ENCODE results near the gene CCDC82.
"Not testable (repeated sequence)": the region's sequence is repeated elsewhere in the genome, so short reads cannot be mapped to it uniquely, and the experiment has no call there.

Gene CCDC82

DNA sequence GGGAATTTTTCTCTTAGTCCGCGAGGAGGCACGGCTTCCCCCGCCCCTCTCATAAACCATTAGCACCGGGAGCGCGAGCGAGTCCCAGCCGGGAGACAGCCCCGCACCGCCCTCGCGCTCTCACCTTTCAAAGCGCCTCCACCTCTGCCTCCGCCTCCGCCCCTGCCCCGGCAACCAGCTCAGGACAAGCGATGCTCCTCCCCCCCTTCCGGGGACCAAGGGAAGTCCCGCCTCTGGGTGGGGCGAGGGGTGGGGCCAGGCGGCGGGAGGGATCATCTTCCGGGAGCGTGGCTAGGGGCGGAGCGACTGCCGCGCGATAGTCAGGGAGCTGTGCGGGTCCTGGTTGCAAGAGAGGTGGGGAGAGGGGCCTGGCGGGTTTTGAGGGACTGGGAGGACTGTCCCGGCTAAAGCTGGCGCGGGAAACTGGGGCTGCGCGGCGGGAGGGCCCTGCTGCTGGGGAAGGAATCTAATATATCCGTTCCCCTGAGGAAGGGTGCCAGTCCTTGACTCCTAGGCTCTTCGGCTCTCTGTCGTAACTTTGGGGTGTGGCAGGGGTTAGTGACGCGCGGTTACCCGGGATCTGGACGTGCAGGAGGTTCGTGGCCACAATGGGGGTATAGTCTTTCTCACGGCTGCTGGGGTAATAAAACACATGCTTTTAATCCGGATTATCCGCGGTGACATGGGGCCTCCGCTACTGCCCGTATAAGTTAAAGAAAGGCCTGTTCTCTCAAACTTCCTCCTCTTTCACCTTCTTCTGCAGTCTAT lies at the start of gene CCDC82, which contains the start of gene JRKL:
TSS of gene CCDC82 (minus strand) at position 193 of the 768 bp plus-strand sequence. CDS start 5,165 bp downstream, outside the sequence.
TSS of gene JRKL (plus strand) at position 294 of the 768 bp plus-strand sequence. CDS start 637 bp downstream, outside the sequence.
- DNase-seq (ENCODE audit: low spot score), result peak; percentile 96

GRCh38 chr11:96432654-96433053 lies 42.9 kb upstream of the CCDC82 start:
- DNase-seq (ENCODE audit: low spot score), result not testable (repeated sequence)

DNA sequence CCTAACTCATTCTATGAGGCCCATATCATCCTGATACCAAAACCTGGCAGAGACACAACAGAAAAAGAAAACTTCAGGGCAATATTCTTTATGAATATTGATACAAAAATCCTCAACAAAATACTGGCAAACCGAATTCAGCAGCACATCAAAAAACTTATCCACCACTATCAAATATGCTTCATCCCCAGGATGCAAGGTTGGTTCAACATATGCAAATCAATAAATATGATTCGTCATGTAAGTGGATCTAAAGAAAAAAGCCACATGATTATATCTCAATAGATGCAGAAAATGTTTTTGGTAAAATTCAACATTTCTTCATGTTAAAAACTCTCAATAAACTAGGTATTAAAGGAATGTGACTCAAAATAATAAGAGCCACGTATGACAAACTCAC lies 41.0 kb upstream of the CCDC82 start:
- no peak for DNase-seq (ENCODE audit: low spot score)

- DNase-seq (ENCODE audit: low spot score), result no peak
These were observed 35.0 kb upstream of the CCDC82 start for GRCh38 chr11:96424693-96425092.

DNA sequence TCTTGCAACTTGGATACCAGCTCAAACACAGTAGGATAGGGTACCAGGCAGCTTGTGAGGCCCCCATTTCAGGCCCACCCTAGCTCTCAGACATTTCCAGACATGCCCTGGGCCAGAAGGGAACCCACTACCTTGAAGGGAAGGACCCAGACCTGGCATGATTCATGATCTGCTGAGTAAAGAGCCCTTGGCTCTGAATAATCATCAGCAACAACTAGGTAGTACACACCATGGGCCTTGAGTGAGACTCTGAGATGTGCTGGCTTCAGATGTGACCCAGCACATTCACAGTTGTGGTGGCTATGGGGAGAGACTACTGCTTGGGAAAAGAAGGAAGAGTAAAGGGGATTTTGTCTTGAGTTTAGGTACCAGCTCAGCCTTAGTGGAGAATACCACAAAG lies 23.7 kb upstream of the CCDC82 start:
- DNase-seq (ENCODE audit: low spot score), result no peak

GRCh38 chr11:96412761-96413381 lies 23.2 kb upstream of the CCDC82 start:
- no peak for DNase-seq (ENCODE audit: low spot score)

DNA sequence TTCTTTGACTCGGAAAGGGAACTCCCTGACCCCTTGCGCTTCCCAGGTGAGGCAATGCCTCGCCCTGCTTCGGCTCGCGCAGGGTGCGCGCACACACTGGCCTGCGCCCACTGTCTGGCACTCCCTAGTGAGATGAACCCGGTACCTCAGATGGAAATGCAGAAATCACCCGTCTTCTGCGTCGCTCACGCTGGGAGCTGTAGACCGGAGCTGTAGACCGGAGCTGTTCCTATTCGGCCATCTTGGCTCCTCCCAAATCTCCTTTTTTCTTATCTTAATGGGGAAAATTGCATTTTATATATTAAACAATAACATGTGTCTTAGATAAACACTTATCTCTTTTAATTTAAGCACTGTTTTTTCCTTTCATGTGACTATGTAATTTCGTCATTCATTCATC lies 21.7 kb upstream of the CCDC82 start:
- not testable (repeated sequence) for DNase-seq (ENCODE audit: low spot score)

GRCh38 chr11:96400697-96401096 lies 11.0 kb upstream of the CCDC82 start:
- no peak for DNase-seq (ENCODE audit: low spot score)

GRCh38 chr11:96397863-96398262 lies 8.2 kb upstream of the CCDC82 start:
- DNase-seq (ENCODE audit: low spot score), result no peak

- DNase-seq (ENCODE audit: low spot score), result no peak
These were observed 6.9 kb upstream of the CCDC82 start for GRCh38 chr11:96396637-96397036.

- DNase-seq (ENCODE audit: low spot score), result no peak
These were observed 5.1 kb upstream of the CCDC82 start for GRCh38 chr11:96394773-96395172.

DNA sequence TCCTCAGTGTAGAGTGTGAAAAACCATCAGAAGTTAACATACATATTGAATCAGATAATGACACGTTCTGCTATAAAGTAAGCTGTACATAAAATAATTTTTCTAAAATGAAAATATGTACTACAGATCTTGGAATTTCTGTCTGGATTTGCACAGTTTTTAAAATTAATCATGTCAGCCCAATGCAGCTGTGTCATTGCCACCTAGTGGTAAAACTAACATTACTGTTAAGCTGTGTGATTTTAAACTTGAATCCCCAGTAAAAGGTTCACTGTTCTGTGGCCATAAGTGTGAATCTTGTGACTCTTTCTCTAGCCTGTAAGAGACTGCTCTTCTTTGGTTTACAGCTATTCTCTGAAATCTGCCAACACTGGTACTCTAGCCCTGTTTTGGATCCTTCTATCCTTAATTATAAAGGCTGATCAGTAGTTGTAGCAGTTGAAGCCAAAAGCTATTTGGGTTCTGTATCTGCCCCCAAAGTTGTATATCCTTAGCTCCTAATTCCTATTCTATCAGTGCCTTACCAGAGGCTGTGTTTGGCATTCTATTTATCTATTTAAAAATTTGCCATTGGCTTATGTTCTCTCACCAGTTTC lies 4.1 kb upstream of the CCDC82 start:
- DNase-seq (ENCODE audit: low spot score), result peak; percentile 21

- no peak for DNase-seq (ENCODE audit: low spot score)
These were observed 2.1 kb upstream of the CCDC82 start for GRCh38 chr11:96391698-96392307.

- peak; percentile 2 for DNase-seq (ENCODE audit: low spot score)
These were observed 728 bp upstream of the CCDC82 start for GRCh38 chr11:96390488-96390792.

DNA sequence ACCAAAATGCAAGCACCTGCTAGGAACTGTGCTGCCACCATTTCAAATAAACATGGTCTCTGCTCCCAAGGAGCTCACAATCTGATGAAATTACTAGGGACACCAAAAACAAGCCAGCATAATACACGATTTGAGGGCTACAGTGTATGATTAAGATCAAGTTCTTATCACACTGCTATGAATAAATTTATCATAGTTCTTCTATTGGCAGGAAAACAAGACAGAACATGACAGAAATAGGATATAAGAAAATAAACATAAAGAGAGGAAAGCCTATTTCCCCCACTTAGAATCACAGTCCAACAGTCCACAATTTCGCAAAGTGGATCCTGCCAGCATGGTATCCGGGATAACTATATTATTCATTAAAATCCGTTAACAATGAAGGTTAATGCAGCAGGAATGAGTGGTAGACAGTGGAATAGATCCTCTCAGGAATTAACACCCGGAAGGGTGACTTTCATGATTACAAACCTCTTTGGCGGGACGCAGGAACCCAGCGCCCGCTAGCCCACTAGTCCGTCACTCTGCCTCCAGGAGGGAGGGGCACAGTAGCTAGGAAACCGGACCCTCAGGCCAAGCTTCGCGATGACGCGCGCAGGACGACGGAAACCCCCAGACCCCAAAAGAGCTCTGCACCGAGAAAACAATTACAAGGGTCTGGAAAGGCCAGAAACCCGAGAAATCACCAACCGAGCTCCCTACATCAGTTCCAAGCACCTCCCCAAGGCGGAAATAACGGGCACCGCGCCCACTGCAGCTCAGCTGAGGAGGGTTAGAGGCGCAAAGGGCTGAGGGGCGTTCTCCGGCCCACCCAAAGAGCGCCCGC lies 607 bp downstream of the CCDC82 start:
- no peak for DNase-seq (ENCODE audit: low spot score)

DNA sequence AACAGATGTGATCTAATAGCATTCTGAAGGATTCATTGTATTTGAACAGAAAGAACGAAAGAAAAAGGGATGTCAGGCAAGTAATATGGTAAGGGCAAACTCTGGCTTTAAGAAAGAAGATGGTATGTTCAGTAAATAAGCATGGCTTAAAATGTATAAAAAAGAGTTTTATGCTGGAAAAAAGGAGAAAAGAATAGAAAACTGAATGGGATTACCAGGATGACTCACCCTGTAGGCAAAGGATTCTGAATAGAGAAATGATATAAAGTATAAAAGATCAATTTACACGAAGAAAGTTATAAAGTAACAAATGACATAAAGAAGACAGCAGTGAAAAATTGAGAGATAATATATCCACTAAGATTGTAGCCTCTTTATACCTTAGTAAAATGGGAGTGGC lies 4.5 kb downstream of the CCDC82 start:
- DNase-seq (ENCODE audit: low spot score), result no peak

- no peak for DNase-seq (ENCODE audit: low spot score)
These were observed 5.6 kb downstream of the CCDC82 start for GRCh38 chr11:96384156-96384555.

DNA sequence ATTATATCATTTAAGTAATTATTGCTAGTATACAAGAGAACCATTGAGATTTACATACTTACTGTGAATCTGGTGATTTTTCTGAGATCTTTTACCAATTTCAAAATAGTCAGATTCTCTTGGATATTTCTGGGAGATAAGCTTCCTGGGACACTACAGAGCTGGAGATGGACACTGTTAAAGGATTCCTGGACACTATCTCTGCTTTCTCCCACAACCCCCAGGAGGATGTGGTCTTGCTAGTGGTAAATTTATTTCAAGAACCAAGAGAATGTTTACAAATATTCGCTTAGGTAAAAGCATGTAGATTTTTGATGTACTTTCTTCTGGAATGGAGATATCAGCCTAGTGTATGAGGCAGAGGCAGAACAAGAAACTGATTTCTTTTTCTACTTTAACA lies 12.9 kb downstream of the CCDC82 start:
- no peak for DNase-seq (ENCODE audit: low spot score)

GRCh38 chr11:96373826-96374225 lies 15.9 kb downstream of the CCDC82 start:
- no peak for DNase-seq (ENCODE audit: low spot score)

DNA sequence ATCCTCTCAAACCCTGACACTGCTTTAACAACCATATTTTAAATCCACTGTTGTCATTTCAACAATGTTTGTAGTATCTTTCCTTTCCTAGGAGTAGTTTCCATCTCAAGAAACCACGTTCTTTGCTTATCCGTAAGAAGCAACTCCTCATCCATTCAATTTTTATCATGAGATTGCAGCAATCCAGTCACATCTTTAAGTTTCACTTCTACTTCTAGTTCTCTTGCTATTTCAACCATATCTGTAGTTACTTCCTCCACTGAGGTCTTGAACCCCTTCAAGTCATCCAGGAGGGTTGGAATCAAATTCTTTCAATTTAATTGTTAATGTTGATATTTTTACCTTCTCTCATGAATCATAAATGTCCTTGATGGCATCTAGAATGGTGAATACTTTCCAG lies 22.4 kb downstream of the CCDC82 start:
- no peak for DNase-seq (ENCODE audit: low spot score)

DNA sequence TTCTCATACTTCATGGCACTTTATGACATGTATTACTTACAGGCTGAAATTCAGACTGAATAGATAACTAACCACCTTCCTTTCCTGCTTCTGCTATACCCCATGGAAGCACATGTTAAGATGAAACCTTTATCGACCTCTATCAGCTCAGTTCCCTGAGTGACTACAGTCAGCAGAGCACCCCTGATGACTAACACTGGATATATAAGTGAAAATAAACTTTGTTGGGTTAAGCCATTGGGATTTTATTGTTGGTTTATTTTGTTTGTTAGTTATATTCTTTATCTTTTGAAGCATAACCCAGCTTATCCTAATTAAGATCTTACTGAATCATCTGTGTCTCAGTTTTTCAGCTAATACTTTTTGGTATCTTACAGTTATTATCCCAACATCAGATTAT lies 23.7 kb downstream of the CCDC82 start:
- DNase-seq (ENCODE audit: low spot score), result no peak

DNA sequence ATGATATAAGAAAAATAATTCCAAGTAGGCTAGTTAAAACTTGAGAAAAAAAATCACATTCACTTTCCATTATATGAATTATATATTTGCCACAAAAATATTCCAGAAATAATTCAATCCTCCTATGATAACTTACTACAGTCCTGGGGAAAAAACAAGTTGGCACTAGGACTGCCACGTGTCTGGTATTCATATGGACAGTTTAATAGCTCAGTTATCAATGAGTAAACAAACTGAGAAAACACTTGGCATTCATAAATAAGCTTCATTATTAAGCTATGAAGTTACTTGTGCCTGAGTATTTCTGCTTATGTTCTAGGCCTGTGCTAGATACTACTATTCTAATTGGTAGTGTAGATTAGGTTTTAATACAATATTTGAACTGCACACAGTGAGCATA lies 24.2 kb downstream of the CCDC82 start:
- DNase-seq (ENCODE audit: low spot score), result no peak
